MM.1S (cell line): ENCODE data around the gene FSTL1.

Experiments
- DNase-seq: peaks from one replicate; pipeline ENCODE4 v3.0.0-alpha.2; 2015
- H2AFZ ChIP-seq: fragments of 300-600 bp; sonication (generic); 2 replicates; pipeline ENCODE4 v1.6.0; 2016; ENCODE audit warnings: antibody characterized with exemption, low read length
- H3F3A ChIP-seq: fragments of 300-600 bp; sonication (generic); 2 replicates; pipeline ENCODE4 v1.6.1; 2016; ENCODE audit warnings: mild to moderate bottlenecking, antibody characterized with exemption, low read length, moderate library complexity, mixed read lengths; ENCODE audit not compliant: insufficient read depth
- H3K27ac ChIP-seq: fragments of 300-600 bp; sonication (generic); 2 replicates; pipeline ENCODE4 v1.5.1; 2016; ENCODE audit warnings: mild to moderate bottlenecking, low read length
- H3K27me3 ChIP-seq: fragments of 300-600 bp; sonication (generic); replicated peaks from 2 replicates; pipeline ENCODE4 v1.6.0; 2016; ENCODE audit warnings: low read length; ENCODE audit not compliant: insufficient read depth
- H3K36me3 ChIP-seq: fragments of 300-600 bp; sonication (generic); replicated peaks from 2 replicates; pipeline ENCODE4 v1.6.1; 2016; ENCODE audit warnings: mild to moderate bottlenecking, low read length, mixed read lengths; ENCODE audit not compliant: insufficient read depth
- H3K4me1 ChIP-seq: fragments of 300-600 bp; sonication (generic); 2 replicates; pipeline ENCODE4 v1.6.1; 2016; ENCODE audit warnings: low read length, mixed read lengths
- H3K4me2 ChIP-seq: fragments of 300-600 bp; sonication (generic); 2 replicates; pipeline ENCODE4 v1.6.0; 2016; ENCODE audit warnings: low read depth, low read length
- H3K4me3 ChIP-seq: fragments of 300-600 bp; sonication (generic); 2 replicates; pipeline ENCODE4 v1.5.1; 2016; ENCODE audit warnings: low read length, mixed read lengths
- H3K79me2 ChIP-seq: fragments of 300-600 bp; sonication (generic); 2 replicates; pipeline ENCODE4 v1.6.1; 2016; ENCODE audit warnings: mixed run types, low read length, mixed read lengths
- H3K9ac ChIP-seq: fragments of 300-600 bp; sonication (generic); 2 replicates; pipeline ENCODE4 v1.6.1; 2016; ENCODE audit warnings: low read length, mixed read lengths
- H3K9me2 ChIP-seq: fragments of 300-600 bp; sonication (generic); replicated peaks from 2 replicates; pipeline ENCODE4 v1.6.1; 2016; ENCODE audit warnings: mild to moderate bottlenecking, low read length, mixed read lengths; ENCODE audit not compliant: insufficient read depth
- H3K9me3 ChIP-seq: fragments of 300-600 bp; sonication (generic); replicated peaks from 2 replicates; pipeline ENCODE4 v1.6.1; 2016; ENCODE audit warnings: mild to moderate bottlenecking, low read length, mixed read lengths; ENCODE audit not compliant: insufficient read depth
- H4K20me1 ChIP-seq: fragments of 300-600 bp; sonication (generic); 2 replicates; pipeline ENCODE4 v1.6.1; 2016; ENCODE audit warnings: mild to moderate bottlenecking, low read length, moderate library complexity, mixed read lengths; ENCODE audit not compliant: insufficient read depth
- CTCF ChIP-seq: fragments of 300-600 bp; sonication (generic); IDR thresholded peaks from 2 replicates; pipeline ENCODE4 v1.5.1; 2016; ENCODE audit warnings: antibody characterized with exemption, low read length, mixed read lengths
- EZH2 ChIP-seq: fragments of 300-600 bp; sonication (generic); optimal IDR thresholded peaks from 2 replicates; pipeline ENCODE3; 2017; ENCODE audit warnings: low read depth, mild to moderate bottlenecking, antibody characterized with exemption, low read length, mixed read lengths
- EZH2phosphoT487 ChIP-seq: fragments of 300-600 bp; sonication (generic); IDR thresholded peaks from 2 replicates; pipeline ENCODE4 v1.6.1; 2018; ENCODE audit warnings: antibody characterized with exemption, low read length

Gene FSTL1

GRCh38 chr3:120424506-120424905 lies 26.3 kb downstream of the FSTL1 start:
- Histone ChIP-seq H2AFZ (no peak overlapping the region), H3K4me2 (no peak overlapping the region), H3K9me3 (no peaks in the 10 kb centered on the region), H3K79me2 (no peaks in the 10 kb centered on the region), H3F3A (no peaks in the 10 kb centered on the region), H3K4me1 (no peaks in the 10 kb centered on the region), H3K9ac (no peak overlapping the region), H3K4me3 (no peak overlapping the region), H3K27me3 (no peaks in the 10 kb centered on the region), H3K36me3 (no peaks in the 10 kb centered on the region), H3K27ac (no peak overlapping the region), H3K9me2 (no peaks in the 10 kb centered on the region), H4K20me1 (no peaks in the 10 kb centered on the region)
- no peak for DNase-seq
- TF ChIP-seq EZH2phosphoT487, result no peak
- TF ChIP-seq EZH2, result no peak
- TF ChIP-seq CTCF, result no peak

- Histone ChIP-seq H3K79me2 (no peaks in the 10 kb centered on the region), H3K4me3 (no peak overlapping the region), H3K9me3 (no peaks in the 10 kb centered on the region), H3K9ac (no peak overlapping the region), H3K9me2 (no peaks in the 10 kb centered on the region), H4K20me1 (no peaks in the 10 kb centered on the region), H3K27ac (no peak overlapping the region), H3K36me3 (no peaks in the 10 kb centered on the region), H2AFZ (no peak overlapping the region), H3K27me3 (no peaks in the 10 kb centered on the region), H3F3A (no peaks in the 10 kb centered on the region), H3K4me2 (no peak overlapping the region), H3K4me1 (peaks cover 4% of the 10 kb centered on the region; the same call in 1 of the 2 replicates)
- no peak for DNase-seq
- TF ChIP-seq EZH2 (no peak), EZH2phosphoT487 (no peak), CTCF (no peak)
Observed at GRCh38 chr3:120423432-120423831, 27.4 kb downstream of the FSTL1 start.

GRCh38 chr3:120421926-120422325 lies 28.9 kb downstream of the FSTL1 start:
- H3K4me2 ChIP-seq, result no peak overlapping the region
- DNase-seq, result no peak
- no peaks in the 10 kb centered on the region for H3K9me3 ChIP-seq
- no peak overlapping the region for H2AFZ ChIP-seq
- no peaks in the 10 kb centered on the region for H3K27me3 ChIP-seq
- no peak overlapping the region for H3K27ac ChIP-seq
- peaks cover 12% of the 10 kb centered on the region for H3K4me1 ChIP-seq
- no peaks in the 10 kb centered on the region for H3K79me2 ChIP-seq
- TF ChIP-seq EZH2 (no peak), CTCF (no peak), EZH2phosphoT487 (no peak)
- H3K36me3 ChIP-seq, result no peaks in the 10 kb centered on the region
- no peaks in the 10 kb centered on the region for H3K9me2 ChIP-seq
- no peak overlapping the region for H3K9ac ChIP-seq
- no peaks in the 10 kb centered on the region for H4K20me1 ChIP-seq
- no peak overlapping the region for H3K4me3 ChIP-seq
- no peaks in the 10 kb centered on the region for H3F3A ChIP-seq
